ENCODE results near the gene PSMD5.

The PSMD5 gene

DNA sequence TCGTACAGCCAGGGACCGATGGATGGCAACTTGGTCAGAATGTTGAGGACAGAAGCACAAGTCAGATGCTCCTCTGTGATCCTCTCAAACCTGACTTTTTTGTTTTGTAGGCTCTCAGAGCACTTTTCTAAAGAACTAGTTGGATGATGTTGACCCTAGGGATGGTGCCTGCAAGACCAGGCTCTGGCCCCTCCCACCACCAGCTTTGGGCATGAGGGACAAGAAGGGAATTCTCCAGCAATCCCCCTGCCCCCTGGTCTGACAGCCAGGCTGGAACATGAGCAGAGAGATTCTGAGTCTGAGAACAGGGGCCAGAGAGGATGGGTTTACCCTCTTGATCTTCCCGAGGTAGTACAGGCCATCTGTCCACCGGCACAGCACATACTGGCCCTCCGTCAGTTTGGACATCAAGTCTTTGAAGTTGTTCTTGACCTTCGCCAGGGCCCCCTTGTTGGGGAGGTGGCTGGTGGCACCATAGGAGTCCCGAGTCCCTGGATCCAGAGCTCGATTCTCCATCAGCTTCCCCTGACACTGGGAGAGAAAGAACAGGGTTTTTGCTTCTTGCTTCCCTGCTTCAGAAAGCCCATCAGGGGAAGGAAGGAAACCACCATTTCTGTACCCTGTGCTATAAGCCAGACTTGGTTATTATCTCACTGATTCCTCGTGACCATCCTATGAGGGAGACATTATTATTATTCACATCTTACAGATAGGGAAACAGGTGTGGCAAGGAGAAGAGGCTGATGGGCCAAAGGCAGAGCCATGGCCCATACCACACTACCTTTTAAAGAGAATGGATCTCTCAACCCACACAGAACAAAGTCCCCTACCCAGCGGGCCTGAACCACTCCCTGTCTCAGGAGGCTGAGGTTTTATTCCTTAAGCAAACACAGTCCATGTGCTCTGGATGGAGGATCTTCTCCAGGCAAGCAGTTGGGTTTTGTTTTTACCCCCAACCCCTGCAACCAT lies 31.8 kb upstream of the PSMD5 start:
- DNase-seq, result no peak

DNA sequence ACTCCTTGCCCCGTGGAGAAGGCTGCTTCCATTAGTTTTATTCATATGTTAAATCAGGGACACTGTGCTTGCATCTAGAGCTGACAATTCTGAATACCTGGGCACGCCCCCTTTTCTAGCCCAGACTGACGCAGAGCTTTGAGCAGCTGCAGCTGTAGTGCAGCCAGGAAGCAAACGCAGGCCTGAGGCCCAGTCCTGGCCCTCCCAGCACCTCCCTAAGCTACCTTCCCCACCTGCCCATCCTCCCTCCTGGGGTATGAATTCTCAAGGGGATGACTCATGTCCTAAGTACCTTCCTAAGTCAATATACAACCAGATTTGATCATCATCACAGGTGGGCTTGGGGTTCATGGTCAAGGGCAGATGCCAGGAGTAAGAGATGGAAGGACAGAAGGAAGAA lies 30.8 kb upstream of the PSMD5 start:
- DNase-seq, result no peak

DNA sequence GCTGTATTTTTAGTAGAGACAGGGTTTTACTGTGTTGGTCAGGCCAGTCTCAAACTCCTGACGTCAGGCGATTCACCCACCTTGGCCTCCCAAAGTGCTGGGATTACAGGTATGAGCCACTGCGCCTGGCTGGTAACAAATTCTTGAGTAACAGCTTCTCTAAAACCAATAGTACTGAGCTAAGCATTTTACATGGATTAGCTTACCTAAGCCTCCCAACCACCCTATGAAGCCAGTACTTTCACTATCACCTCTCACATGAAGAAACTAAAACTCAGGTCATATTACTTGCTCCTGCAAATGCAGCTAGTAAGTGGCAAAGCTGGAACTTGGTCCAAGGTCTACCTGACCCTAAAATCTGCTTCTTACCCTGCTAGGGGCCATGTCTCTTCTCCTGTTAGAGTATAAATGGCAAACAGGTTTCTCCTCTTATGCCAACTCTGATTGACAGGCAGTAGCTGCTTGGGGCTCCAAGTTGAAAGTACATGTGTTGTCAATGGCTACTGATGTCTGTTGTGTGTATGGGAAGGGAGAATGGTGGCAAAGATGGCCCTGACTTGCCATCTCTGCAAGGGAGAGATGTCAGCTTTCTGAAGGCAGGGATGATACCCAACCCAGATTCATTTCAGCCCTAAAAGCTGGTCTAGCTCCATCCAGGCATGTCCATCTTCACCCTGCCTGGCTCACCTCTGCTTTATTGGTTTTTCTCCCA lies 30.2 kb upstream of the PSMD5 start:
- DNase-seq, result no peak

DNA sequence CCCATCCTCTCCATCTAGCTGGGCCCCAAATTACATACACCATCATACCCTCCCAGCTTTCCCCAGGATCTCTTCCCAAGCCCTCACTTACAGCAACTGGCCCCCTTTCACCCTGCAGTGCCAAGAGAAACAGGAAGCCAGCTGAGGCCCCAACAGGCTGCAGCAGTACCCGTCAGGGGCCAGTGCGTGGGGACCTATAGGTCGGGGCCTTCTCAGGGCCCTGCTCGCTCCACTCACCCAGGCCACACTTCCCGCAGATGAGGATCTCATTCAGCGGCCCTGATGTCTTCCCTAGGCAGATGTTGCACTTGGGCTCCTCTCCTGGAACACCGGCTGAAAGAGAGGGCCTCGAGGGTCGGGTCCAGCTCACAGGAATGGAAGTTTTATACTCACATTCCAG lies 27.5 kb upstream of the PSMD5 start:
- DNase-seq, result no peak

DNA sequence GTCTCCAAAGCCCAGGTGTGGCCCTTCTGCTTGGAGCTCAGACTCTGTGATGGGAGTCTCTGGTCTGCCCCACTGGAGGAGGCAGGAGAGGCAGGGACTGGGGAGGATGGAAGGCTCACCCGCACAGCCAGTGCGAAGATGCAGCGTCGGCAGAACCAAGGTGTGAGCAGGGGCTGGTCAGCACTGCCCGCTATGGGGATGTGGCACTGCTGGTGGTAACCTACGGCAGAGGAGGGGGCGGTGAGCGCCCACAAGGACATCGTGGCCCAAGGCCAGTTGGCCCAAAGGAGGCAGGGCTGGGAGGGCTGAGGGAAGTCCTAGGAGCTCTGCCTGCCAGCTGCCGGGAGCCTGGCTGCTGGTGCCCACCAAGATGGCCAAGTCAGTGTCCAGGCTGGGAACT lies 27.0 kb upstream of the PSMD5 start:
- no peak for DNase-seq

DNA sequence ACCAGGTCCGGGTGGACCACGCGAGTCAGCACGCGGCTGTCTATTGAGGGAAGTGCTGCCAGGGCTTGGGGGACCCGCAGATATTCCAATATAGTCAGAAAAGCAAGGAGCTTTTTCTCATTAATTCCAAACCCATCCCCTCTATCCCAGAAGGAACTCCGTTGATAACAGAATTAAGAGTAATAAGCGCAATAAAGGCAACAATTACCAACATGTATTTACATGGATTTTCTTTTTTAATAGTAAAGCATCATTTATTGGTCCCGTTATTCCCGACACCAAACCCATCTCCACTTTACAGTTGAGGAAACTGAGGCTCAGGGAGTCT lies 26.6 kb upstream of the PSMD5 start:
- DNase-seq, result no peak

DNA sequence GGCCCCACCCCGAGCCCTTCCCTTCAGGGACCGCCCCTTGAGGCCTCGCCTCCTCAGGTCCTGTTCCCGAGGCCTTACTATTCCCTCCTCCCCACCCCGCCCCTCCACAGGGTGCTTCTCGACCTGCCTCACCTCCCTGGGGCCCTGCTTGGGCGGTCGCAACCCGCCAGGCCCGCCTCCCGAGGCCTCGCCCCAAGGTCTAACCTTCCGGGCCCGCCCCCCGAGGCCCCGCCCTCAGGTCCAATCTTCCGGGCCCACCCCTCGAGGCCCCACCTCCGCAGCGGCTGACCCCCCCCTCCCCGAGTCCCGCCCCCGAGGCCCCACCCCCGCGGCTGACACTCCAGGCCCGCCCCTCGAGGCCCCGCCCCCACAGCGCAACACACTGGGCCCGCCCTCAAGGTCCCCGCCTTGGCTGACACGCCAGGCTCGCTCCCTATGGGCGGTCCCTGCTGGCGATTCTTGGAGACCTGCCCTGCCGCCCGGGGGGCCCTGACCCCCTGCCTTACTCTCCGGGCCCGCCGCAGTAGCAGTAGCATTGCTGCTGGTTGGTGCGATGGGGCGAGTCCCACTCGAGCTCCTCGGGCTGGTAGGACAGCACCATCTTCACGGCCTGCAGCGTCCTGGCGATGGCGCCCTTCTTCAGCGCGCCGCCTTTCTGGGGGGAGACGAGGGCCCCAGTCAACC lies 26.1 kb upstream of the PSMD5 start:
- DNase-seq, result peak; percentile 76

DNA sequence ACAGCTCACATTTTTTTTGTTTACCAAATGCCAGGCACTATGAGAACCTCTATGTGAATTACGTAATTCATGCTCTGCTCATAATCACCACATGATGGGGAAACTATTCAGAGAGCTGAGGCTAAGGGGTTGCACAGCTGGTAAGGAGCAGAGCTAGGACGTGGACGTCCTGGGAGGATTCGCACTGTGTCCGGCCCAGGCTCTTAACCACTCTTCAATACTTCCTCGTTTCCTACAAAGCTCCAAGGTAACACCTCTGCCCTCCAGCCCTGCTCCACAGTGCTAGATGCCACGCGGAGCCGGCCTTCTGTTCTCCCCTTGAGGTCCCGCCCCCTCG lies 25.6 kb upstream of the PSMD5 start:
- DNase-seq, result no peak

DNA sequence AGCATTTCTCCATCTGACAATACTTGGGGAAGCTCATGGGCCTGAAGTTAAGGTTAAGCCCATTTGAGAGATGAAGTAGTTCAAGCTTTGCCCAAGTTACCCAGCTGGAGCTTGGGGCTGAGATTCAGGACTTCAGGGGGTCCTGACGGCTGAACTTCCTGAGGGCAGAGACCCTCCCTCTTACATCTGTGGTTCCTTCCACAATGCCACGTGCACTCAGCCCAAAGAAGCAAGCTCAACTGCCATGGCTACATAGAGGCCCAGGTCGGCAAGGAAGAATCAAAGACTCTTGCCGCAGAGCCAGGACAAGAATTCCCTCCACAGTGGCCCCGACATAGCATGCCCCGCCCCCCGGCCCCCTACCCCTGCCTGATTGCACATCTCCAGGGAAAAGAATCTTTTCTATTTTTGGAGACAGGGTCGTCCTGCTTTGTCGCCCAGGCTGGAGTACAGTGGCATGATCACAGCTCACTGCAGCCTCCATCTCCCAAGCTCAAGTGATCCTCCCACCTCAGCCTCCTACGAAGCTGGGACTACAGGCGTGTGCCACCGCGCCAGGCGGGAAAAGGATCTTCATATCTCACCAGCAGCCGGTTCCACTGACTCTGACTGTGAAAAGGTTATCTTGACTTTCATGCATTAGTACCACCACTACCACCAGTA lies 25.1 kb upstream of the PSMD5 start:
- DNase-seq, result no peak

DNA sequence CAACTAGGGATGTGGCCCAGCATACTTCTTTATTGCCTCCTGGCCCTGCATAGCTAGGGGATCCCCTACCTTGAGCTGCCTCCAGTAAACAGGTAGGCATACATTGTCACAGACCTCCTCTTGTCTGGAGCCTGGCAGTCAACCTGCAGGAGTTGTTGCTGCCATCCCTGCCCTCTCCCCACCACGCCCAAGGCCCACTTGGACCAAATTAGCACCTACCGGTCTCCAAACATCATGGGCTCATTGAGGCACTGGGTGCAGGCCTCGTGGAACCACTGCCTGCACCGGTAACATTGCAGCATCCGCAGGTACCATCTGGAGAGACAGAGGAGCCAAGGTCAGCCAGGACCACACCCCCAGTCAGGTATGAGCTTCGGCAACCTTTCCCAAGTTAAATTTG lies 23.9 kb upstream of the PSMD5 start:
- no peak for DNase-seq

DNA sequence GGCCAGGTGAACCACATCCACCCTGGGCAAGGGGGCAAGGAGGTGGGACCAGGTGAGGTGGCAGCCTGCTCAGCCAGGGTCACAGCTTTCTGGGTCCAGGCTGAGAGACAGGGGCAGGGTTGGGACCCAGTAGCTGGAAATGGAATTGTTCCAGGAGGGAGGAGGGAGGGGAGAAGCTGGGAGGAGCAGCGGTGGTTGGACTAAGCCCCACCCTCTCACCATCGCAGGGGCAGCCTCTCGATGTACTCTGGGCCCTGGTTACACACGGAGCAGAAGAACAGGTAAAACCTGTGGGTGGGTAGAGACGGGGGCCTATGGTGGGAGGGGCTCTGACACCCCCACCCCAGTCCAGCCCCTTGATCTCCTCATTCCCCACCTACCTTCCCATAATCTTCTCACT lies 23.1 kb upstream of the PSMD5 start:
- DNase-seq, result no peak

DNA sequence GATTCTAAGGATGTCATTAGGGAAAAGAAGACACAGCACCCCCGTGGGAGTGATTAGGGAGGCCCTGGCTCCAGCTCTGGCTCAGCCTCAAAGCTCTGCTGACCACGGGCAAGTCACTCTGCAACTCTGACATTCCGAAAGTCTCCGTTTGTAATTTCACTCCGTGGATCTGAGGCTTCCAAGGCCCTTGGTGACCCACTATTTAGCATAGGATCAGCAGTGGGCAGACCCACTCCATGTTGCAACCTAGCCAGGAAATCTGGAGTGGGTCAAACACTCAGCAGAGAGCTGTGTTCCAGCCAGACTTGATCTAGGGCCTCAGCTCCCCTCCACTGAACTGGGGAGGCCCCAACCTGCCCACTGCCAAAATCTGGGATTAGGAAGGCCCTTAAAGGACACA lies 22.5 kb upstream of the PSMD5 start:
- DNase-seq, result no peak

DNA sequence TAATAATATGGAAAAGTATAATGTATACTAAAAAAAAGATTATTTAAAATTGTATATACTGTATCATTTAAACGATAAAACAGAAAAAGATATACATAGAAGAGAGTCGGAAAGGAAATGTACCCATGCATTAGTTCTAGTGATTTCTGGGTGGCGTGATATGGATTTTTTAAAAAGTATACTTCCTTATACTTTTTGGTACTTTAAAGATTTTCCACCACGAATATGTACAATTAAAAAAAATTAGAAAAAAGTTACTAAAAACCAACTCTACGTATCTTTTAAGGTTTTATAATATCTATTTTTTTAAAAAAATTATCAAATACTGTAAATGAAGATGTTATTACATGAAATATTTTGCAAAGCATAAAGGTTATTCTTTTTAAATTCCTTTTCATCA lies 22.0 kb upstream of the PSMD5 start:
- no peak for DNase-seq

DNA sequence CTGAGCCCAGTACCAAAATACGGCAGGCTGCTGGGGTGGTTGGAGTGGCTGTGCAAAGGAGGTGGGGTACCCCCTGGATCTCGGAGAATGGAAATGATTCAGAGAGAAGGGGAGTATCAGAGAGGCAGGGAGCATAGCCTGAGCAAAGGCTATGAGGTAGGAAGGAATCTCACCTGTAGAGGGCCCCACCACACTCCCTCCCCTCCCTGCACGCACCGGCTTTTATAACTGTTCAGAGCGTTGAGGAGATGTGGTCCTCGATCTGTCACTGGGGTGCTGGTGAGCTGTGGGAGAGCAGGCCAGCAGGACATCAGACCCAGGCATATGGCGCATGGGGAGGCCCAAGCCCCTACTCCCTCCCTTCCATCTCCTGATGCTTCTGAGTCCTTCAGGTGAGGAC lies 21.1 kb upstream of the PSMD5 start:
- no peak for DNase-seq

DNA sequence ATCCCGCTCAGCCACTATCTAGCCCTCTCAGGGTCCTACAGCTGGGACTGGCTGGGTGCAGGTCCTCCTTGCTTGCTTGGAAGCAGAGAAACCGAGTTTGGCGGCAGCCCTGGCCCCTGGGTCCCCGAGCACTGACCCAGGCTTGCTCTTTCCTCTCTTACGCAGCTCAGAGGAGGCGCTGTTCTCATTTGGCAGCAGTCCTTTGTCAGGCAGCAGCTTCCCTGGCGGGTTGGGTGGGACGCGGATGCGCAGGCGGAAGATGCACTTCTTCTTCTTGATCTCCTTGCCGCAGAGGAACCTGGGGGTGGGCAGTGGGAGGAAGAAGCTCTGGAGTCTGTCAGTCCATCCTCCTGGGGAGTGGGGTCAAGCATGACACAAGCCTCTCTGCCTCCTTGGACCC lies 19.7 kb upstream of the PSMD5 start:
- DNase-seq, result no peak

DNA sequence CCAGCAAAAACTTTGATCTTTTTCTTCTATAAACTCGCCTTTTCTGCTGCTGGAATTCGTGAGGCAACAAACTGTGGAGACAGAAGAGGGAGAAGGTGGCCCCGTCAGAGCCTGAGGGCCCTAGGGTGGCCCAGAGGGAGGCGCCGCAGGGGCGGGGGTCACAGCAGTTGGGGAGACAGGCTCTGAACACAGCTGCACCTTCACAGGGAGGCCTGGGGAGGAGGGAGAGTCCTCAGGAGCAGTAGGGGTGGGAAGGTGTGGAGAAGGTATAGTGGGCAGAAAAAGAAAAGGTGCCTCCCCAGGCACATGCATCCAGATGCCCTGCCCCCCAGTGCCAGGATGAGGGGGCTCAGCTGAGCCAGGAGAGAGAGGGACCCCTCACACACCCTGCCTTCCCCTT lies 19.2 kb upstream of the PSMD5 start:
- no peak for DNase-seq

DNA sequence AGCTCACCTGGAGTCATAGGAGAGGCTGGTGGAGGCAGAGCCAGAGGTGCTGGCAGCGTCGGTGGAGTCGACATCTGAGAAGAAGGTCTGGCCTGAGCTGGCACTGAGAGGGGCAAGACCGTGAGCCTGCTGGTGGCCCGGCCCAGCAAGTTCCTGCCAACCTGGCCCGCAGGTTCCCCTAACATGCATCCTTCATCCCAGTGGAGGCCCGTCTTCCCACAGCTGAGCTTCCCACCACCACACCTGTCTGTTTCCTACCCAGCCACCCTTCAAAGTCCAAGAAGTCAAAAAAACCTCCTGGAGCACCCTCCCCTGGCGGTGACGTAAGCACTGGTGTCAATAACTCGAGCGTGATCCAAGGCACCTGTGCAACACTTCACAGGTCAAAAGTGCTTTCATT lies 17.4 kb upstream of the PSMD5 start:
- no peak for DNase-seq

DNA sequence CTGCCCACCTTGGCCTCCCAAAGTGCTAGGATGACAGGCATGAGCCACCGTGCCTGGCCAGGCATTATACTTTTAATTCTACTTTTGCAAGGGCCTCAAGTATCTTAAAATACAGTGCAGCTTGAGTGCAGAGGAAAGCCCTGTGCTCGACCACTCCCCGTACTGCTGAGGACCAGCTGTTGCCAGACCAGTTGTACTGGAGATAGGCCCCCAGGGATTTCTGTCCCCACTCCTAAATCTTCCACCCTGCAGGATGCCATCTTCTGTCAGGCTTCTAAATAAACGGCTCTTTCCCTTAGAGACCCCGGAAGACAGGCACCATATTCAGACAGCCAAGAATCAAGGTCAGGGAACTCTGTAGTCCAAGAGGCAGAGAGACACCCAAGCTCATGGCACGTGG lies 16.6 kb upstream of the PSMD5 start:
- no peak for DNase-seq

DNA sequence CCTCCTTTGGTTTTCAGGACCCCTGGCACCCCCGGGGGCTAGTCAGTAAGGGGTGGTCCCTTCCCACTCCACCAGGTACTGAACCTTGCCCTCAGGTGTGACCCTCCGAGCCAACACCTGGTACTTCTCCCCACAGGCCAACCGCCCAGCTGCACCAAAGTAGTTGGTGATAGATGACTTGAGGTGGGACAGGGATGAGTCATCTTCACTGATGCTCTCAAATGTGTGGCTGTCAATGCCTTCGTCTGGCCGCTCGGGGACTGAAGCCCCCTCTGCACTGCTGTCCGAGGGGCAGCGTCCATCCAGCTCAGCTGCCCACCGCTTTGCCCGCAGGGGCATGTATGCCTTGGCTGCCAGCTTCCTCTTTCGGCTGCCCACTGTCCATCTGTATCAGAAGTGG lies 15.2 kb upstream of the PSMD5 start:
- no peak for DNase-seq

DNA sequence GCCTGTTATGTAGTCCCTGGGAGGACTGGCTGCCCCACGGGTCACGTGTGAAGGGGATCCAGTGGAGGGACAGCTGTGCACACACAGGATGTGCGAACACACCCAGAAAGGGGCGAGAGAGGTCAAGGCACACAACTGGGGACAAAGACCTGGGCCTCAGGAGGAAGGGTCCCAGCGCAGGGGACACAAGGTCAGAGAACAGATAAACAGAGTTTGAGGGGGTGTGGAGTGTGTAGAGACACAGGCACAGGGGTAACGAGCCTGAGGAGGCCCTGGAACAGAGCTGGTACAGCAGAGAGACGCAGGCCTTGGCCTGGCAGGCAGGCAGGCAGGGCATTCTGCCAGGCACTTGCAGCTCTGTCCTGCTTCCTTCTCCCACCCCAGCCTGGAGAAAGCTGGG lies 14.8 kb upstream of the PSMD5 start:
- no peak for DNase-seq

DNA sequence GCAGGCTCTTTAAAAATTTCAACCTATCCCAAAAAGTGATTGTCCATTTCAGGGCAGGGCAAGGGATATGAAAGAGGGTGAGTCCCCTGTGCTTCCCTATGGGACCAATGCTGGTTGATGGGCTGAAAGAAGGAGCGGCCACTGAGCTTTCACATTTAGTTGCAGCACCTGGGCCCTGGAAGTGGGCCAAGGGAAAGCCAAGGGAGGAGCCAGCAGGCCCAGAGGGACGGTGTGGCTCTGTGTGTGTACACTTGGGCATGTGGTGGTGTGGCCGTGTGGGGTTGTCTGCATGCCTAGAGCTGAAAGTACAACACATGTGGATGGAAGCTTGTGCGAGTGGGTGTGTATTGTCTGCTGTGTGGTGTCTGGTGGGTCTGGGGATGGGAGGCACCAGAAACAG lies 14.0 kb upstream of the PSMD5 start:
- no peak for DNase-seq

DNA sequence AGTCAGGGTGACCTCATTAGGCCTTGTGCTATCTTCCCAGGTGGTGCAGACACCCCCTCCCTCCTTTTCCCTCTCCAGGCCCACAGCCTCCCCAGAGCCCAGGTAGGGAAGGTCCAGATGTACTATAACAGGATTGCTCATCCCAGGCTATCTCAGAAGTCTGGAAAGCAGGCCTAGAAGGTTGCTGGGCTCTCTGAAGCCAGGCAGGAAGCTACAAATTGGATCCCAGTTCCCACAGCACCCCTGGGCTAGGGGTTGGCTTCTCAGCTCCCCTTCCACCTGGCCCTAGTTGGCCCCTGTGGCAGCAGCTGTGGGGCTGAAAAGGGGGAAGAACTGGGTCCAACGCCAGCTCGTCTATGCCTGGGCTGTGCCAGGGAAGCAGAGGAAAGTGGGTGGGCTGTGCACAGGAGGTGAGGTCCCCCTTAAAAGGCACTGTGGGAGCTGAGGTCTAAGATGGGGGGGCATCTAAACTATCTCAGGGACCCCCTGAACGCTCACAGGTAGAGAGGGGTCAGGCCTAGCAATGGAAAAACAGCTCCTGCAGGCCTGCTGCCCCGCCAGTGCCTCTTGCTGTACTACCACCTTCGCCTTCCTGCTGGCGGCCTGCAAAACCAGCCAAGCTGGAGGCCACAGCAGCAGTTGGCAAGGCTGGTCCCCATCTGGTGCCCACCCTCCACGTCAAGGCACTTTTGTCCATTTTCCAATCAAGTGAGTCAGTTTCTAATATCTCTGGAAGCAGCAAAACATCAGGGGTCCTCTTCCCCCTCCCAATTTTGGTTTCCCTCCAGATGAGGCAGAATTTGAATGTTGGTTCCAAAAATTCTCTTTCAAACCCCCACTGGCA lies 13.3 kb upstream of the PSMD5 start:
- DNase-seq, result no peak
